ENCODE results near the gene TMEM198.

DNA sequence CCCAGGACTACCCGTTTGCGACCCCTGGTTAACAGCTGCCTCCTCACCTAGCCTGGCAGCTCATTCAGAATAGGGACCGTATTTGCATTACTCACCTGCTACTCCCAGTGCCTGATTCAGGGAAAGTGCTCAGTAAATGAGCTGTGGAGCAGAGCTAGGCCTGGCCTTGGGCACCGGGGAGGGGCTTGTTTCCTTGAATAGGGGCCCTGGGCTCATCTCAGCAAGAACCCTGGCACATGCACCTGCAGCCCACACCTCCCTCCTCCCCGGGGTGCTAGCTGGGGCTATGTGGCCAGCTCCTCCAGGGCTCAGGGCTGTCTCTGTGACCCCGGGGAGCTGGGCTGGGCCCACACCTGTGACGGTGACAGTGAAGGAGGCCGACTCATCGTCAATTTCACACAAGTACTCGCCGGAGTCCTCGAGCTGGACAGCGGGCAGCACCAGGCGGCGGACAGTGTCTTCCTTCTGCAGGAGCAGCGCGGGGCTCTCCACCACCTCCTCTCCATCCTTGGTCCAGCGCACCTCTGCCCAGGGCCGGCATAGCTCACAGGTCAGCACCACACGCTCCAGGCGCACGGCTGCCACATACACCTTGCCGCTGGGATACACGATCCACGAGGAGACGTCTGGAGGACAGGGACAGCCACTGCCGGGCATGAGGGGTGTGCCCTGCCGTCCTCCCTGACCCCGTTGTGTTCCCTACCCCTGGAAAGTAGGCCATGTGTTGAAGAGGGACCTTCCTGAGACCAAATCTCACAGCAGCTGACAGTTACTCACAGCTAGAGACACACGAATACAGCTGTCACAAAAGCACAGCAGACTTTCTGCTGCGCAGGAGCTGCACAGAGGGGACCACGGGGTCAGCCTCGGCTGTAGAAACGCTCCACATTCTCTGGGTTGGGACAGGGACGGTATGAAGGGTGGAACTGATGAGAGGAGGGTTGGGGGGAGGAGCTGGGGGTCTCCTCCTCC, 18.5 kb downstream of the TMEM198 start:
- TF ChIP-seq CTCF (IDR thresholded peaks at IDR 0.05 in 2 of 3, conservative IDR thresholded peaks at IDR 0.05 in 1 of 3; ENCODE audit: insufficient read depth in 2 of 3, low read depth in 1 of 3, low read length in 3 of 3): no peak
- TF ChIP-seq HCFC1 (IDR thresholded peaks at IDR 0.05; ENCODE audit: low read depth, low read length): no peak
- TF ChIP-seq, protein P1, sequence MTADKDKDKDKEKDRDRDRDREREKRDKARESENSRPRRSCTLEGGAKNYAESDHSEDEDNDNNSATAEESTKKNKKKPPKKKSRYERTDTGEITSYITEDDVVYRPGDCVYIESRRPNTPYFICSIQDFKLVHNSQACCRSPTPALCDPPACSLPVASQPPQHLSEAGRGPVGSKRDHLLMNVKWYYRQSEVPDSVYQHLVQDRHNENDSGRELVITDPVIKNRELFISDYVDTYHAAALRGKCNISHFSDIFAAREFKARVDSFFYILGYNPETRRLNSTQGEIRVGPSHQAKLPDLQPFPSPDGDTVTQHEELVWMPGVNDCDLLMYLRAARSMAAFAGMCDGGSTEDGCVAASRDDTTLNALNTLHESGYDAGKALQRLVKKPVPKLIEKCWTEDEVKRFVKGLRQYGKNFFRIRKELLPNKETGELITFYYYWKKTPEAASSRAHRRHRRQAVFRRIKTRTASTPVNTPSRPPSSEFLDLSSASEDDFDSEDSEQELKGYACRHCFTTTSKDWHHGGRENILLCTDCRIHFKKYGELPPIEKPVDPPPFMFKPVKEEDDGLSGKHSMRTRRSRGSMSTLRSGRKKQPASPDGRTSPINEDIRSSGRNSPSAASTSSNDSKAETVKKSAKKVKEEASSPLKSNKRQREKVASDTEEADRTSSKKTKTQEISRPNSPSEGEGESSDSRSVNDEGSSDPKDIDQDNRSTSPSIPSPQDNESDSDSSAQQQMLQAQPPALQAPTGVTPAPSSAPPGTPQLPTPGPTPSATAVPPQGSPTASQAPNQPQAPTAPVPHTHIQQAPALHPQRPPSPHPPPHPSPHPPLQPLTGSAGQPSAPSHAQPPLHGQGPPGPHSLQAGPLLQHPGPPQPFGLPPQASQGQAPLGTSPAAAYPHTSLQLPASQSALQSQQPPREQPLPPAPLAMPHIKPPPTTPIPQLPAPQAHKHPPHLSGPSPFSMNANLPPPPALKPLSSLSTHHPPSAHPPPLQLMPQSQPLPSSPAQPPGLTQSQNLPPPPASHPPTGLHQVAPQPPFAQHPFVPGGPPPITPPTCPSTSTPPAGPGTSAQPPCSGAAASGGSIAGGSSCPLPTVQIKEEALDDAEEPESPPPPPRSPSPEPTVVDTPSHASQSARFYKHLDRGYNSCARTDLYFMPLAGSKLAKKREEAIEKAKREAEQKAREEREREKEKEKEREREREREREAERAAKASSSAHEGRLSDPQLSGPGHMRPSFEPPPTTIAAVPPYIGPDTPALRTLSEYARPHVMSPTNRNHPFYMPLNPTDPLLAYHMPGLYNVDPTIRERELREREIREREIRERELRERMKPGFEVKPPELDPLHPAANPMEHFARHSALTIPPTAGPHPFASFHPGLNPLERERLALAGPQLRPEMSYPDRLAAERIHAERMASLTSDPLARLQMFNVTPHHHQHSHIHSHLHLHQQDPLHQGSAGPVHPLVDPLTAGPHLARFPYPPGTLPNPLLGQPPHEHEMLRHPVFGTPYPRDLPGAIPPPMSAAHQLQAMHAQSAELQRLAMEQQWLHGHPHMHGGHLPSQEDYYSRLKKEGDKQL (CRISPR knock-in tag; IDR thresholded peaks at IDR 0.05; ENCODE audit: borderline replicate concordance): no peak
- no peak for TF ChIP-seq ESRRA (IDR thresholded peaks at IDR 0.05; ENCODE audit: borderline replicate concordance, low read depth)
- TF ChIP-seq SFPQ (IDR thresholded peaks at IDR 0.05; ENCODE audit: low read depth, low read length): no peak
- TF ChIP-seq HSF4 (CRISPR knock-in tag; IDR thresholded peaks at IDR 0.05; ENCODE audit: borderline replicate concordance): no peak
- TF ChIP-seq ZNF449 (CRISPR knock-in tag; IDR thresholded peaks at IDR 0.05): no peak
- TF ChIP-seq PHF8 (IDR thresholded peaks at IDR 0.05; ENCODE audit: borderline replicate concordance, low read length): no peak
- TF ChIP-seq CHD2 (IDR thresholded peaks at IDR 0.05; ENCODE audit: low read depth, low read length): no peak
- TF ChIP-seq, protein P2, sequence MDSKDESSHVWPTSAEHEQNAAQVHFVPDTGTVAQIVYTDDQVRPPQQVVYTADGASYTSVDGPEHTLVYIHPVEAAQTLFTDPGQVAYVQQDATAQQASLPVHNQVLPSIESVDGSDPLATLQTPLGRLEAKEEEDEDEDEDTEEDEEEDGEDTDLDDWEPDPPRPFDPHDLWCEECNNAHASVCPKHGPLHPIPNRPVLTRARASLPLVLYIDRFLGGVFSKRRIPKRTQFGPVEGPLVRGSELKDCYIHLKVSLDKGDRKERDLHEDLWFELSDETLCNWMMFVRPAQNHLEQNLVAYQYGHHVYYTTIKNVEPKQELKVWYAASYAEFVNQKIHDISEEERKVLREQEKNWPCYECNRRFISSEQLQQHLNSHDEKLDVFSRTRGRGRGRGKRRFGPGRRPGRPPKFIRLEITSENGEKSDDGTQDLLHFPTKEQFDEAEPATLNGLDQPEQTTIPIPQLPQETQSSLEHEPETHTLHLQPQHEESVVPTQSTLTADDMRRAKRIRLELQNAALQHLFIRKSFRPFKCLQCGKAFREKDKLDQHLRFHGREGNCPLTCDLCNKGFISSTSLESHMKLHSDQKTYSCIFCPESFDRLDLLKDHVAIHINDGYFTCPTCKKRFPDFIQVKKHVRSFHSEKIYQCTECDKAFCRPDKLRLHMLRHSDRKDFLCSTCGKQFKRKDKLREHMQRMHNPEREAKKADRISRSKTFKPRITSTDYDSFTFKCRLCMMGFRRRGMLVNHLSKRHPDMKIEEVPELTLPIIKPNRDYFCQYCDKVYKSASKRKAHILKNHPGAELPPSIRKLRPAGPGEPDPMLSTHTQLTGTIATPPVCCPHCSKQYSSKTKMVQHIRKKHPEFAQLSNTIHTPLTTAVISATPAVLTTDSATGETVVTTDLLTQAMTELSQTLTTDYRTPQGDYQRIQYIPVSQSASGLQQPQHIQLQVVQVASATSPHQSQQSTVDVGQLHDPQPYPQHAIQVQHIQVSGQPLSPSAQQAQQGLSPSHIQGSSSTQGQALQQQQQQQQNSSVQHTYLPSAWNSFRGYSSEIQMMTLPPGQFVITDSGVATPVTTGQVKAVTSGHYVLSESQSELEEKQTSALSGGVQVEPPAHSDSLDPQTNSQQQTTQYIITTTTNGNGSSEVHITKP (IDR thresholded peaks at IDR 0.05; ENCODE audit: partially characterized antibody): no peak
- no peak for TF ChIP-seq SNIP1 (IDR thresholded peaks at IDR 0.05; ENCODE audit: low read depth)
- no peak for TF ChIP-seq CEBPB (tag; IDR thresholded peaks at IDR 0.05)

Measured in K562 (cell line).